HEK293 (cell line): ENCODE data around the gene IRF6.

Experiments used
- CTCF ChIA-PET: fragments of 350-600 bp; formaldehyde crosslinking; extraction: SDS; loops from one replicate; lab custom pipeline; 2021; ENCODE audit warnings: antibody characterized with exemption; lab: Yijun Ruan, JAX
- POLR2A ChIA-PET: fragments of 300-600 bp; formaldehyde crosslinking; extraction: SDS; loops from one replicate; lab custom pipeline; 2020; ENCODE audit warnings: antibody characterized with exemption, inconsistent platforms; lab: Yijun Ruan, JAX
- H3K27ac ChIP-seq: fragments of 200-500 bp; sonication (Bioruptor generic); 2 replicates; pipeline ENCODE4 v1.5.1; 2014; ENCODE audit warnings: low read depth, low read length, control low read depth, inconsistent platforms; ENCODE audit errors: extremely low read depth
- H3K36me3 ChIP-seq, 2 experiments: fragments of 200-500 bp in 1 of 2; sonication (Bioruptor generic) in 1 of 2; 1 replicate in 1 of 2; 2 replicates in 1 of 2; pipeline ENCODE4 v1.5.1; 2014 to 2017; ENCODE audit warnings: inconsistent platforms in 2 of 2, low read length in 2 of 2; ENCODE audit not compliant: control insufficient read depth in 2 of 2, insufficient read depth in 1 of 2
- H3K4me1 ChIP-seq: fragments of 200-500 bp; sonication (Bioruptor generic); 2 replicates; pipeline ENCODE4 v1.5.1; 2014; ENCODE audit warnings: mild to moderate bottlenecking, low read length, inconsistent platforms; ENCODE audit not compliant: control insufficient read depth, insufficient read depth
- H3K4me3 ChIP-seq: 2 replicates; pipeline ENCODE4 v1.5.1; 2011; ENCODE audit warnings: low read depth, mild to moderate bottlenecking, control low read depth, low read length, moderate library complexity
- H3K9me3 ChIP-seq: fragments of 200-500 bp; sonication (Bioruptor generic); 2 replicates; pipeline ENCODE4 v1.5.1; 2014; ENCODE audit warnings: low read depth, low read length, inconsistent platforms; ENCODE audit not compliant: control insufficient read depth, insufficient read depth
- GFI1B ChIP-seq: fragments of 450-650 bp; formaldehyde crosslinking; IDR thresholded peaks from 2 replicates; pipeline ENCODE4 v1.5.1; 2016; ENCODE audit warnings: missing biosample characterization, missing genetic modification characterization
- MEIS1 ChIP-seq: sonication (generic); formaldehyde crosslinking; IDR thresholded peaks from 2 replicates; pipeline ENCODE4 v1.8.1; 2022; ENCODE audit warnings: missing genetic modification reagents, mild to moderate bottlenecking, borderline replicate concordance
- OSR2 ChIP-seq: fragments of 450-650 bp; formaldehyde crosslinking; IDR thresholded peaks from 2 replicates; pipeline ENCODE4 v1.5.1; 2016; ENCODE audit warnings: missing biosample characterization, missing genetic modification characterization
- YY1 ChIP-seq: fragments of 450-650 bp; formaldehyde crosslinking; IDR thresholded peaks from 2 replicates; pipeline ENCODE4 v1.5.1; 2018; ENCODE audit warnings: missing biosample characterization, missing genetic modification characterization
- ZBTB1 ChIP-seq: fragments of 450-650 bp; formaldehyde crosslinking; IDR thresholded peaks from 2 replicates; pipeline ENCODE4 v1.5.1; 2016; ENCODE audit warnings: missing biosample characterization, missing genetic modification characterization
- ZBTB20 ChIP-seq: fragments of 450-650 bp; formaldehyde crosslinking; IDR thresholded peaks from 2 replicates; pipeline ENCODE4 v1.5.1; 2016; ENCODE audit warnings: missing biosample characterization, missing genetic modification characterization
- ZBTB7A ChIP-seq: fragments of 450-650 bp; formaldehyde crosslinking; IDR thresholded peaks from 2 replicates; pipeline ENCODE4 v1.5.1; 2016; ENCODE audit warnings: low read depth, missing biosample characterization, missing genetic modification characterization
- ZNF169 ChIP-seq: fragments of 450-650 bp; formaldehyde crosslinking; IDR thresholded peaks from 2 replicates; pipeline ENCODE4 v1.5.1; 2016; ENCODE audit warnings: missing biosample characterization, missing genetic modification characterization
- ZNF202 ChIP-seq: fragments of 450-650 bp; formaldehyde crosslinking; IDR thresholded peaks from 2 replicates; pipeline ENCODE4 v1.5.1; 2016; ENCODE audit warnings: missing biosample characterization, missing genetic modification characterization, borderline replicate concordance
- ZNF394 ChIP-seq: fragments of 450-650 bp; formaldehyde crosslinking; IDR thresholded peaks from 2 replicates; pipeline ENCODE4 v1.5.1; 2016; ENCODE audit warnings: missing biosample characterization, missing genetic modification characterization, mild to moderate bottlenecking, moderate library complexity, borderline replicate concordance
- ZNF404 ChIP-seq: fragments of 450-650 bp; formaldehyde crosslinking; IDR thresholded peaks from 2 replicates; pipeline ENCODE4 v1.5.1; 2017; ENCODE audit warnings: missing biosample characterization, missing genetic modification characterization
- ZNF416 ChIP-seq: fragments of 450-650 bp; formaldehyde crosslinking; IDR thresholded peaks from 2 replicates; pipeline ENCODE4 v1.5.1; 2016; ENCODE audit warnings: missing biosample characterization, missing genetic modification characterization
- ZNF549 ChIP-seq: fragments of 450-650 bp; IDR thresholded peaks from 2 replicates; pipeline ENCODE4 v1.5.1; 2018; ENCODE audit warnings: missing biosample characterization, missing genetic modification characterization, mild to moderate bottlenecking, inconsistent platforms, moderate library complexity
- ZNF791 ChIP-seq: fragments of 450-650 bp; formaldehyde crosslinking; IDR thresholded peaks from 2 replicates; pipeline ENCODE4 v1.5.1; 2016; ENCODE audit warnings: missing biosample characterization, missing genetic modification characterization
- ZXDB ChIP-seq: fragments of 450-650 bp; formaldehyde crosslinking; IDR thresholded peaks from 2 replicates; pipeline ENCODE4 v1.5.1; 2016; ENCODE audit warnings: missing biosample characterization, missing genetic modification characterization
- TF ChIP-seq, protein P1 (sequence below): fragments of 450-650 bp; formaldehyde crosslinking; IDR thresholded peaks from 2 replicates; pipeline ENCODE4 v1.5.1; 2016; ENCODE audit warnings: missing biosample characterization, missing genetic modification characterization
- TF ChIP-seq, protein P2 (sequence below): fragments of 450-650 bp; formaldehyde crosslinking; optimal IDR thresholded peaks from 2 replicates; pipeline ENCODE3; 2016; ENCODE audit warnings: missing biosample characterization, mild to moderate bottlenecking, missing genetic modification characterization
- TF ChIP-seq, protein P3 (sequence below): fragments of 450-650 bp; formaldehyde crosslinking; IDR thresholded peaks from 2 replicates; pipeline ENCODE4 v1.5.1; 2017; ENCODE audit warnings: missing biosample characterization, missing genetic modification characterization
- TF ChIP-seq, protein P4 (sequence below): sonication (generic); formaldehyde crosslinking; IDR thresholded peaks from 2 replicates; pipeline ENCODE4 v1.8.1; 2022; ENCODE audit warnings: mild to moderate bottlenecking, moderate library complexity, missing genetic modification reagents
- TF ChIP-seq, protein P5 (sequence below): fragments of 450-650 bp; formaldehyde crosslinking; IDR thresholded peaks from 2 replicates; pipeline ENCODE4 v1.5.1; 2016; ENCODE audit warnings: missing biosample characterization, missing genetic modification characterization
- TF ChIP-seq, protein P6 (sequence below): fragments of 450-650 bp; formaldehyde crosslinking; IDR thresholded peaks from 2 replicates; pipeline ENCODE4 v1.5.1; 2016; ENCODE audit warnings: missing biosample characterization, missing genetic modification characterization

IRF6 gene

DNA sequence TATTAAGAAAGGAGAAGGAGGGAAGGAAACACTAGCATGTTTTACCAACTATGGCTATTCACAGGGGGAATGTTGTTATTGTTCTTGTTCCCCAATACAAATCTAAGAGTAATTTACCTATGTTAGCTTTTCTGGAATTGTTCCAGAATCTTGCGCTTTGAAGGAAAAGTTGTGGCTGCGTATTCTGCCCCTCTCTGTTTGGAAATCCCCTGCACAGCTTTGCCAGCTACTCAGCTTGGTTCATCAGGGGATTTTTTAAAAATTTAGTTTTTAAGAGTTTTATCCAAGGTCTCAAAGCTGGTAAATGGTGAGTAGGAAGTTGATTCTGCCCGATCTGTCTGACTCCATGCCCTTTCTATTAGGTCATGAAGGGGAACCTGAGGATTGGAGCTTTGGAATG is 9.5 kb upstream of the IRF6 start:
- Histone ChIP-seq H3K4me3 (no peak overlapping the region), H3K36me3 (no peaks in the 10 kb centered on the region), H3K9me3 (no peaks in the 10 kb centered on the region), H3K4me1 (no peaks in the 10 kb centered on the region), H3K27ac (no peak overlapping the region)
- CTCF ChIA-PET = interaction anchor here (0.5 to 4.8 kb wide), 6 partner anchors 8 to 274 kb away, joined by 3 to 48 read pairs (median 4); partner anchors contain the start of gene UTP25
- TF ChIP-seq, protein P1, sequence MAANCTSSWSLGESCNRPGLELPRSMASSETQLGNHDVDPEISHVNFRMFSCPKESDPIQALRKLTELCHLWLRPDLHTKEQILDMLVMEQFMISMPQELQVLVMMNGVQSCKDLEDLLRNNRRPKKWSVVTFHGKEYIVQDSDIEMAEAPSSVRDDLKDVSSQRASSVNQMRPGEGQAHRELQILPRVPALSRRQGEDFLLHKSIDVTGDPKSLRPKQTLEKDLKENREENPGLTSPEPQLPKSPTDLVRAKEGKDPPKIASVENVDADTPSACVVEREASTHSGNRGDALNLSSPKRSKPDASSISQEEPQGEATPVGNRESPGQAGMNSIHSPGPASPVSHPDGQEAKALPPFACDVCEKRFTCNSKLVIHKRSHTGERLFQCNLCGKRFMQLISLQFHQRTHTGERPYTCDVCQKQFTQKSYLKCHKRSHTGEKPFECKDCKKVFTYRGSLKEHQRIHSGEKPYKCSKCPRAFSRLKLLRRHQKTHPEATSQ (tag by site-specific recombination) = no peak
- TF ChIP-seq ZNF202 (tag by site-specific recombination) = no peak
- TF ChIP-seq, protein P2, sequence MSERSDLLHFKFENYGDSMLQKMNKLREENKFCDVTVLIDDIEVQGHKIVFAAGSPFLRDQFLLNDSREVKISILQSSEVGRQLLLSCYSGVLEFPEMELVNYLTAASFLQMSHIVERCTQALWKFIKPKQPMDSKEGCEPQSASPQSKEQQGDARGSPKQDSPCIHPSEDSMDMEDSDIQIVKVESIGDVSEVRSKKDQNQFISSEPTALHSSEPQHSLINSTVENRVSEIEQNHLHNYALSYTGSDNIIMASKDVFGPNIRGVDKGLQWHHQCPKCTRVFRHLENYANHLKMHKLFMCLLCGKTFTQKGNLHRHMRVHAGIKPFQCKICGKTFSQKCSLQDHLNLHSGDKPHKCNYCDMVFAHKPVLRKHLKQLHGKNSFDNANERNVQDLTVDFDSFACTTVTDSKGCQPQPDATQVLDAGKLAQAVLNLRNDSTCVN (tag by site-specific recombination) = no peak
- TF ChIP-seq, protein P3, sequence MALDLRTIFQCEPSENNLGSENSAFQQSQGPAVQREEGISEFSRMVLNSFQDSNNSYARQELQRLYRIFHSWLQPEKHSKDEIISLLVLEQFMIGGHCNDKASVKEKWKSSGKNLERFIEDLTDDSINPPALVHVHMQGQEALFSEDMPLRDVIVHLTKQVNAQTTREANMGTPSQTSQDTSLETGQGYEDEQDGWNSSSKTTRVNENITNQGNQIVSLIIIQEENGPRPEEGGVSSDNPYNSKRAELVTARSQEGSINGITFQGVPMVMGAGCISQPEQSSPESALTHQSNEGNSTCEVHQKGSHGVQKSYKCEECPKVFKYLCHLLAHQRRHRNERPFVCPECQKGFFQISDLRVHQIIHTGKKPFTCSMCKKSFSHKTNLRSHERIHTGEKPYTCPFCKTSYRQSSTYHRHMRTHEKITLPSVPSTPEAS (tag by site-specific recombination) = no peak
- no peak for TF ChIP-seq ZNF791
- no peak for TF ChIP-seq ZNF416 (tag by site-specific recombination)
- TF ChIP-seq GFI1B = no peak
- TF ChIP-seq ZNF549 (tag by site-specific recombination) = no peak
- POLR2A ChIA-PET = interaction anchor here (0.6 to 3.0 kb wide), 4 partner anchors 10 to 31 kb away, joined by 3 to 9 read pairs (median 4); partner anchors contain the start of genes C1orf74, IRF6 and UTP25

DNA sequence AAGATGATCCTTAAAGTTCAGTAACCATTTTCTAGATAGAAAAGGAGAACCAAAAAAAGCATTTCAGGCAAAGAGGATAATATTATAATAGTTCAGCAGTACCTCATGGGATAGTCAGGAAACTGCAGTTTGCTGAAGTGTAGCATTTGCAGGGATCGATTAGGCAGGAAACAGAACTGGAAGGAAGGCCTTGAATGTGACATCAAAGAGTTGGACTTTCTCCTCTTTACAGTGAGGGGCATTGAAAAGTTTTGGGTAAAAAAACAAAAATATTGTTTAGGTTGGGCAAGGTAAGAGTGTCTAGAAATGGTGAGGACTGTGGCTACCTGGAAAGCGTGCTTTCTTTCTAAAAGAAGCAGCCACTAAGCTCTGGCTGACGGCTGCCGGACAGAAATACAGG is 8.0 kb upstream of the IRF6 start:
- TF ChIP-seq ZXDB (tag by site-specific recombination) (no peak), ZNF169 (no peak)
- TF ChIP-seq, protein P4, sequence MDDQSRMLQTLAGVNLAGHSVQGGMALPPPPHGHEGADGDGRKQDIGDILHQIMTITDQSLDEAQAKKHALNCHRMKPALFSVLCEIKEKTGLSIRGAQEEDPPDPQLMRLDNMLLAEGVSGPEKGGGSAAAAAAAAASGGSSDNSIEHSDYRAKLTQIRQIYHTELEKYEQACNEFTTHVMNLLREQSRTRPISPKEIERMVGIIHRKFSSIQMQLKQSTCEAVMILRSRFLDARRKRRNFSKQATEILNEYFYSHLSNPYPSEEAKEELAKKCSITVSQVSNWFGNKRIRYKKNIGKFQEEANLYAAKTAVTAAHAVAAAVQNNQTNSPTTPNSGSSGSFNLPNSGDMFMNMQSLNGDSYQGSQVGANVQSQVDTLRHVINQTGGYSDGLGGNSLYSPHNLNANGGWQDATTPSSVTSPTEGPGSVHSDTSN = no peak
- TF ChIP-seq, protein P5, sequence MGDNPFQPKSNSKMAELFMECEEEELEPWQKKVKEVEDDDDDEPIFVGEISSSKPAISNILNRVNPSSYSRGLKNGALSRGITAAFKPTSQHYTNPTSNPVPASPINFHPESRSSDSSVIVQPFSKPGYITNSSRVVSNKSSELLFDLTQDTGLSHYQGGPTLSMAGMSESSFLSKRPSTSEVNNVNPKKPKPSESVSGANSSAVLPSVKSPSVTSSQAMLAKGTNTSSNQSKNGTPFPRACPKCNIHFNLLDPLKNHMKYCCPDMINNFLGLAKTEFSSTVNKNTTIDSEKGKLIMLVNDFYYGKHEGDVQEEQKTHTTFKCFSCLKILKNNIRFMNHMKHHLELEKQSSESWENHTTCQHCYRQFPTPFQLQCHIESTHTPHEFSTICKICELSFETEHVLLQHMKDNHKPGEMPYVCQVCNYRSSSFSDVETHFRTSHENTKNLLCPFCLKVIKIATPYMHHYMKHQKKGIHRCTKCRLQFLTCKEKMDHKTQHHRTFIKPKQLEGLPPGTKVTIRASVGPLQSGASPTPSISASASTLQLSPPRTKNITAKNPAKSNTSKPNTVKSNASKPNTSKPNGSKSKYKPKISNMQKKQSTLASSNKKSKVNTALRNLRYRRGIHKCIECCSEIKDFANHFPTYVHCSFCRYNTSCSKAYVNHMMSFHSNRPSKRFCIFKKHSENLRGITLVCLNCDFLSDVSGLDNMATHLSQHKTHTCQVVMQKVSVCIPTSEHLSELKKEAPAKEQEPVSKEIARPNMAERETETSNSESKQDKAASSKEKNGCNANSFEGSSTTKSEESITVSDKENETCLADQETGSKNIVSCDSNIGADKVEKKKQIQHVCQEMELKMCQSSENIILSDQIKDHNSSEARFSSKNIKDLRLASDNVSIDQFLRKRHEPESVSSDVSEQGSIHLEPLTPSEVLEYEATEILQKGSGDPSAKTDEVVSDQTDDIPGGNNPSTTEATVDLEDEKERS (tag by site-specific recombination) = no peak
- ChIA-PET CTCF (interaction anchor here (1.1 to 4.8 kb wide), 3 partner anchors 10 to 14 kb away, joined by 4 to 48 read pairs (median 7); partner anchors contain the start of gene UTP25), POLR2A (interaction anchor here (3.0 kb wide), 1 partner anchor 8 kb away, joined by 9 read pairs; the partner anchor contains the start of gene IRF6)
- H3K4me1 ChIP-seq = no peaks in the 10 kb centered on the region
- H3K27ac ChIP-seq = no peak overlapping the region
- no peaks in the 10 kb centered on the region for H3K9me3 ChIP-seq
- no peaks in the 10 kb centered on the region for H3K36me3 ChIP-seq
- H3K4me3 ChIP-seq = no peak overlapping the region

DNA sequence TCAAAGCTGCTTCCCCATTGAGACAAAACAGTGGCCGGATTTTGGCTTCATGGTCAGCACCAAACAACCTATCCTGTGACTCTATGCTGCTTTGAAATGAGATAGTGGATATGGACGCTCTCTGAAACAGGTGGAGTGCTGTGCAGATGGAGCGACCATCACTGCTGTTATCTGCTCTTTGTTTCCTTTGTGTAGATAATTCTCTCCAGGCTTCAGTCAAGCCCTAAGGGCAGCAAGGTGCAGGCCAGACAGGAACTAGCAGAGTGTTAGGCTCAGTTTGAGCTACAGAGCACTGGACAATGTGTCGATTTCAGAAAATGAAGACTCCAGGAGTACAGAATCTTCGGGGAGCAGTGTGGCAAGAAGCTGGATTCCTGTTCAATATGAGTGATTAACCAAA is 4.8 kb upstream of the IRF6 start:
- H3K27ac ChIP-seq = no peak overlapping the region
- ChIA-PET CTCF (interaction anchor here (7.5 kb wide), 1 partner anchor 13 kb away, joined by 111 read pairs; no protein-coding TSS in a partner anchor), POLR2A (interaction anchor here (0.7 to 1.6 kb wide), 2 partner anchors 25 to 26 kb away, joined by 4 to 7 read pairs; partner anchors contain the start of gene C1orf74)
- TF ChIP-seq ZNF394 (tag by site-specific recombination) = no peak
- TF ChIP-seq ZBTB1 (tag by site-specific recombination) = no peak
- TF ChIP-seq MEIS1 = no peak
- no peak for TF ChIP-seq OSR2 (tag by site-specific recombination)
- no peak for TF ChIP-seq ZBTB7A (tag by site-specific recombination)
- no peak for TF ChIP-seq YY1 (tag by site-specific recombination)
- TF ChIP-seq, protein P6, sequence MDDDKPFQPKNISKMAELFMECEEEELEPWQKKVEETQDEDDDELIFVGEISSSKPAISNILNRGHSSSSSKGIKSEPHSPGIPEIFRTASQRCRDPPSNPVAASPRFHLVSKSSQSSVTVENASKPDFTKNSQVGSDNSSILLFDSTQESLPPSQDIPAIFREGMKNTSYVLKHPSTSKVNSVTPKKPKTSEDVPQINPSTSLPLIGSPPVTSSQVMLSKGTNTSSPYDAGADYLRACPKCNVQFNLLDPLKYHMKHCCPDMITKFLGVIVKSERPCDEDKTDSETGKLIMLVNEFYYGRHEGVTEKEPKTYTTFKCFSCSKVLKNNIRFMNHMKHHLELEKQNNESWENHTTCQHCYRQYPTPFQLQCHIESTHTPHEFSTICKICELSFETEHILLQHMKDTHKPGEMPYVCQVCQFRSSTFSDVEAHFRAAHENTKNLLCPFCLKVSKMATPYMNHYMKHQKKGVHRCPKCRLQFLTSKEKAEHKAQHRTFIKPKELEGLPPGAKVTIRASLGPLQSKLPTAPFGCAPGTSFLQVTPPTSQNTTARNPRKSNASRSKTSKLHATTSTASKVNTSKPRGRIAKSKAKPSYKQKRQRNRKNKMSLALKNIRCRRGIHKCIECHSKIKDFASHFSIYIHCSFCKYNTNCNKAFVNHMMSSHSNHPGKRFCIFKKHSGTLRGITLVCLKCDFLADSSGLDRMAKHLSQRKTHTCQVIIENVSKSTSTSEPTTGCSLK (tag by site-specific recombination) = no peak
- no peak for TF ChIP-seq ZNF404 (tag by site-specific recombination)
- no peak for TF ChIP-seq ZBTB20
- no peaks in the 10 kb centered on the region for H3K9me3 ChIP-seq
- H3K4me1 ChIP-seq = peaks cover 9% of the 10 kb centered on the region
- H3K36me3 ChIP-seq = no peaks in the 10 kb centered on the region
- no peak overlapping the region for H3K4me3 ChIP-seq
